KG1 (cell line): ENCODE measurements around the gene HOXA13.

Experiments
- DNase-seq: peaks from one replicate; lab custom pipeline; 2025; lab: John Stamatoyannopoulos, UW

Gene HOXA13

DNA sequence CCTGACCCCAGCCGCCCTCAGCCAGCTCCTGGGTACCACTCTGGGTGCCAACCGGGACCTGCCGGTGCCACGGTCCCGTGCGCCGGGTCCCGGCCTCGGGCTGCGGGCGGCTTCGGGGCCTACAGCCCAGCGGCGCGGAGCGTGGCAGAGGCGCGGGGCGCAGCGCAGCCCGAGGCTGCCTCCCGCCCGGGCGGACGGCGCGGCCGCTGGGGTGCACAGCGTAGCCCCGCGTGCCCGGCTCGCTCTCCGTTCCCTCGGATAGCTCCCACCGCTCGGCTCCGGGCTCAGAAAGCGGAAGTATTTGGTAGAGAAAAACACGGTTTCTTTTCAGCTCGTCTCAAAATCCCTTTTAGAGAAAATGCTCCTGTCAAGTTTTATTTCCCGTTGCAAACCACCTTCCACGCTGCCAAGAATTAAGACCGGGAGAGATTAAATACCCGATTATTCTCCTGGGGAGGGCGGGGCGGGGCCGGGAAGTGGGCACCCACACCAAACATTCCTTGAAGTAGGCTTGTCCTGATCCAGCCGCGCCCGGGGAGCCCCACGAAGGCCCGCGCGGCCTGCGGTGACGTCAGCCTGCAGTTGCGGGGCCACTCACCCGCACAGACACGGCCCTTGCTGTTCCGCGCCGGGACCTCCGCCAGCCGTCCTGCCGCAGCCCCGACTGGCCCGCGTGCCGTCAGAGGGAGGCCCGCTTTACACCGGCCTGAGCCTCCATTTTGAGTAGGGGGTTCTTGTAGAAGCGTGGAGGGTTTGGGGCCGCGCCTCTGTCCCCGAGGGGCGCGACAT is 7.2 kb downstream of the HOXA13 start:
- DNase-seq, result no peak

DNA sequence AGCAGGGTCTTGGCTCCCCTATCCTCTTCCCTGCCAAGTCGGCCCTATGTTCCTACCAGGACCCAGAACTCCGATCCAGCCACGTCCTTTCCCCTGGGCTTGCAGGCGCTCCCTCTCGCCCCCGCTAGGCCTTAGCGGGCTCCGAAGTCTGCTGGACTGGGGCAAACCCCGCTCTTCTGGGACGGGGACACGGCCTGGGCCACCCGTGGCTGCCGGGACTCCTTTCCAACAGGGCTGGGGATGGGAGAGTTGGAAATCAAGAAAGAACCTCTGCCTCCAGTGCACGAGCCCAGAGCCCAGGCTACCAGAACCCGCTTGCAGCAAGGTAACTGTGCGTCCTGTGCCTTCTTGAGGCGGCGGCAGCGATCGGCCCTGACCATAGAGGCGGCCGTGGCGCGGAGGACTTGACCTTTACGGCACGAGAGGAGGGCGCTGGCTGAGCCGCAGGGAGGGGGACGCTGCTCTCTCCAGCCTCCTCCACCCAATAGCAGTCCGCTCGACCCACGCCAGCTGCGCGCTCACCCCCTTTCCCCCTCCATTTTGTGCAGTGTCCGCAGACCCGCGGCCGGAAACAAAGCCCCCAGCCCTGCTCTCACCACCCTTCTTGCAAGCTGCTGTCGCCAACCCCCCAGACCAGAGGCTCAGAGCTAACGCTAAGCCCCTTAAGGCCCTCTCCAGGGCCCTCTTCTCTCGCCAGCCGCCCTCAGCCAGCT is 7.9 kb downstream of the HOXA13 start:
- no peak for DNase-seq

GRCh38 chr7:27191161-27191731 is 8.6 kb downstream of the HOXA13 start:
- no peak for DNase-seq

DNA sequence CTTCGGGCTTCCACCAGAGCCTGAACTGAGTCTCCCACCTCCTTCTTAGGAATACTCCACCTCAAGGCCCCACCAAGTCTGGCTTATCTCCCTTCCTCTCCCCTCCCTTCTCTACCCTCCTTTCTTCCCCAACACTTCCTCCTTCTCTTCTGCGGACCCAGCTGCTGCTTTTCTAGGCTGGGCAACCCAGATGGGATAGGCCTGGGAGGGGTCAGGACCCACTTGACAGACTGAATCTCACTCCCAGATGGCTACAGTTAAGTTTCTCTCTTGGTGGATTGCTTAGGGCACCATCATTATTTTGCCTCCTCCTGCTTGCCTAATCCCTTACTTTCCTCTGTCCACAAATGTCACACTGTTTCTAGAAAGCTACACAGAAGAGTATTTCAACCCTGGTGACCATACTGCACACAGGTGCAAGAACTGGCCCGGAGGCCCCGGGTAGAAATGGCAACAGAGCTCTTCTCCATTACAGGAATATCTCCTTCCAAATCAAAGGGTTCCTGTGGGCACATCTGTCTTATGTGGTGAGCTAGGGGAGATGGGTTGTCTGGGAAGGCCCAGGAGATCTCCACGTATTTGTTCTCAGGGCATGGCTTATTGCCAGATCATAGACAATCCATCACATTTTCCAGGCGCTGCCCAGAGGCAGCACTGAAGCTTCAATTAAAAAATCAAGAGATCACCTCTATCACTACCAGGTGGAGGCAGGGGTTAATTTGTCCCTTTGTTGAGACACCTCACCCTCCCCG is 9.7 kb downstream of the HOXA13 start:
- DNase-seq, result no peak

- no peak for DNase-seq
Observed at GRCh38 chr7:27189295-27189996, 10.4 kb downstream of the HOXA13 start.

GRCh38 chr7:27188386-27189294 is 11.3 kb downstream of the HOXA13 start:
- DNase-seq, result no peak

DNA sequence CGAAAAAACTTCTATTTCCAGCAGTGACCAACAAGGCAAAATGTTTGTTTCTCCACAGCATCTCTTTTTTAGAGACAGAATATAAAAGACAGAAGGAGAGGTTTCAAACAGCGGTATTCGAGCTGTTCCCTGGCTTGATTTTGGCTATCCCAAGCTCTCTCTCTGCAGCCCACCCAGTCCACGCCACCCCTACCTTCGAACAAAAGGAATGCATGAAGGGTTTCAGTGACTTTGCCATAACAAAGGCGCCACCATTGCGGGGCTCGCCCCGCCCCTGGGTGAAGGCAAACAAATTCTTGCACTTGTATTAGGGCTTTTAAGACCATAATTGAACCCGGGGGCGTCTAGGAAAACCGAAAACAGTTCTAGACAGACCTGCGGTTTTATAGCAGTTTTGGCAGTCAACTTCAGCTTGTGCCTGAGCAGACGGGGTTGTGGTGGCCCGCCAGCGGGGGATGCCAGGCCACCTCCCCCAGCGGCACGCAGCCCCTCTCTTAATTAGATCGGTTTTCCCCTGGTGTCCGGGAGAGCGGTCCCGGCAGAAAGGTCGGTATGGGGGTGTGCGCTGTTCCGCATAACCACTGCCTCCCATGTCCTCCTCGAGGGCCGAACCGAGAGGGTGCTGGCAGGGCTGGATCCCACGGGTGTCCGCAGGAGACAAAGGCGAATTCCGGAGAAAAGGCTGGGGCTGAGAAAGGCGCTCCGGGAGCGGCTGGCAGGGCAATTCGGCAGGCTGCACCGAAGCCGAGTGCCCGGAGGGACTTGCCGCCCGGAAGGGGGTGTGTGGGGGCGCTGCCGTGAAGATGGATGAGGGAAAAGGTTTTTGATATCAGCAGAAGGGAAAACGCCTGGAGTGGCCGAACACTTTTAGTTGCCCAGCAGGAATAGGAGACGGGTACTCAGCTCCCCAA is 12.2 kb downstream of the HOXA13 start:
- DNase-seq, result no peak

DNA sequence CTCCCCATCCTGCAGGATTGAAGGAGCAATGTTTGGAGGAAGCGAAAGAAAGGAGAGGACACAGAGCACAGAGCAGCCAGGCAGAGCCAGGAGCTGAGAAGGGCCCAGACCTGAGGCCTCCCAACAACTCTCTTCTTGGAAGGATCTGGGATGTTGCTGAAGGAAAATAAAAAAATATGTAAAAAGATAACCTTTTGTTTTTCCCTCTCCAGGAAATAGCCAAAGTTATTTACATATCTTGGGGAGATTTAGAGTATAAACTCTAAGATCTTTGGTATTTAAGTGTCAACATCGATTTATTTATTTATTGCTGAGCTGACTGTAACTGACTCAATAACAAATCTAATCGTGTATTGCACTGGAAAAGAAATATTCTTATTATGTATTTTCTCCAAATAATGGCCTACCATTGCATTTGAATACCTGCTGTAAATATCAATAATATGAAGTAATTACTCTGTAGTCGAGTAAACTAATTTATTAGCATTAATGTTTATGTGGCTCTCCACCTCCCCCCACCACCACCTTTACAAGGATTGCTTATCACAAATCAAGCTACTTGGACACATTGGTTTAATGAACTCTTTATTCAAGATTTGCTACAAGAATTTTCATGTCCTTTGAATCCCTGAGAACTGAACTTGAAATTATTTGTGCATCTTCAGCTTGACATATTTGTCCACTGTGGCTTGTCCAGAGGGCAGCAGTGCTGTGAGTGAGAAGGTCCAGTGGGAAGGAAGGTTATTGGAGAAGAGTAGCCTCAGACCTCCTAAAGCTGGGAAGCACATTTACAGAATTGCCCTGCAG is 13.0 kb downstream of the HOXA13 start:
- DNase-seq, result no peak

GRCh38 chr7:27185854-27186667 is 13.8 kb downstream of the HOXA13 start:
- DNase-seq, result no peak

- no peak for DNase-seq
Observed at GRCh38 chr7:27185013-27185853, 14.7 kb downstream of the HOXA13 start, which contains the start of gene HOXA11. Gene HOXA11, minus strand, starts transcription at chr7:27185232. Its CDS starts 88 bp downstream, at chr7:27185144.

DNA sequence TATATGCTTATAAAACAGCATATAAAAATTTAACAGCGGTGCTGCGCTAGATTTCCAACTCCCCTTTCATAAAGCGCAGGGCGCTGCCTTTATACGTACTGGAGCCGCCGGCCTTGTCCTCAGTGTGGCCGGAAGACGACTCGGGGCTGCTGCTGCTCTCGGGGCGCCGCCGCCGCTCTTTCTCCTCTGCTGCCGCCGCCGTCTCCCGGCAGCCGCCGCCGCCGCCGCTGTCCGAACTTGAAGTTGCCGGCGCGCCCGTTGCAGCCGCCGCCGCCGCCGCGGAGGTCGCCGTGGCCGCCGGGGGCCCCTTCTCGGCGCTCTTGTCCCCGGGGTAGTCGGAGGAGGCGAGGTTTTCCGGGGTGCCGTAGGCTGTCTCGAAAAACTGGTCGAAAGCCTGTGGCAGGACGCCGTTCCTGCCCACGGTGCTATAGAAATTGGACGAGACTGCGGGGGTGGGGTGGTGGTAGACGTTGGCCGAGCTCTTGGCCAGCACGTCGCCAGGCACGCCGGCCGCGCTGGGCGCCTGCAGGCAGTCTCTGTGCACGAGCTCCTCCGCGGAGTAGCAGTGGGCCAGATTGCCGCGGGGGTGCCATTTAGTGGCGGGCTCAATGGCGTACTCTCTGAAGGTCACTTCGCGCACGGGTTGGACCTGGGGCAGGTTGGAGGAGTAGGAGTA is 15.4 kb downstream of the HOXA13 start:
- DNase-seq, result no peak

GRCh38 chr7:27183682-27184336 is 16.1 kb downstream of the HOXA13 start:
- no peak for DNase-seq

- DNase-seq, result no peak
Observed at GRCh38 chr7:27182861-27183681, 16.8 kb downstream of the HOXA13 start.

GRCh38 chr7:27182285-27182841 is 17.5 kb downstream of the HOXA13 start:
- DNase-seq, result no peak
